Measurements from ENCODE around the gene RASAL2.

GRCh38 chr1:178328728-178329127, 234.8 kb downstream of the RASAL2 start:
- TF ChIP-seq POLR2A (IDR thresholded peaks at IDR 0.05; ENCODE audit: low read length): no peak
- TF ChIP-seq GATA1 (IDR thresholded peaks at IDR 0.05; ENCODE audit: low read depth, low read length): no peak

Measured in erythroblast (primary cell).